ENCODE measurements around the gene DIP2B. TPM values are rescaled to one million over a fixed set of nuclear protein-coding genes. Genes with fewer than 3 reads are reported as not detected.

DIP2B gene
- total and polyA plus RNA-seq, 10 donors: 5.6 to 96.4 (median 61.6) TPM

DNA sequence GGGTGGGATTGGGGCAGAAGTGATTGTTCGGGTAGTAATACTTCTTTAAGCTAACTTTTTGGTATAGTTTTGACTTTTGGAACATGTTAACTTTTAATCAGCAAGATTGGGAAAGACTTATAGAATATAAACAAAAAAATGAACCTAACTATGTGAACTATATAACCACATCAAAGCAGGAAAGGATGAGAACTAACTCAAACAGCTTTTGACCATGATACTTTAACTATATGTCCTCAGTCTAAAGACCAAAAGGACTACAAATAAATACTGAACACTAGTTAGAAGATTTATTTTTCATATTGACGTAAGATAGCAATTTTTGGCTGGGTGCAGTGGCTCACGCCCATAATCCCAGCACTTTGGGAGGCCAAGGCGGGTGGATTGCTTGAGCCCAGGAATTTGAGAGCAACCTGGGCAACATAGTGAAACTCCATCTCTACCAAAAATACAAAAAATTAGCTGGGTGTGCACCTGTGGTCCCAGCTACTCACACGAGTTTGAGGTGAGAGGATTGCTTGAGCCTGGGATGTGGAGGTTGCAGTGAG, 150.7 kb downstream of the DIP2B start:
- intact Hi-C loops (cut with DNase I; ENCODE audit: low total_unique reads): no loop called here
- WGBS, 5 donors: 86 to 95% (median 90%) methylated on average over 5 of the region's 5 CpGs

GRCh38 chr12:50659260-50659659, 154.5 kb downstream of the DIP2B start:
- DNase-seq: no peak
- H3K27ac ChIP-seq: no peak overlapping the region
- H3K36me3 ChIP-seq: peaks cover 0 to 44% (median 10%) of the 10 kb centered on the region in 6 donors
- intact Hi-C loops (cut with DNase I; ENCODE audit: low total_unique reads): no loop called here
- H3K4me3 ChIP-seq: no peak overlapping the region
- no peaks in the 10 kb centered on the region for H3K27me3 ChIP-seq (replicated peaks in 1 of 7)
- no peak for TF ChIP-seq POLR2A (IDR thresholded peaks at IDR 0.05)
- no peak for TF ChIP-seq POLR2AphosphoS5 (IDR thresholded peaks at IDR 0.05)
- no peak for TF ChIP-seq CTCF (IDR thresholded peaks at IDR 0.05 in 8 of 11, conservative IDR thresholded peaks at IDR 0.05 in 3 of 11)
- H3K4me1 ChIP-seq: peaks cover 0 to 6% (median 0%) of the 10 kb centered on the region in 6 donors
- 82 to 95% (median 92%) methylated on average over 2 of the region's 2 CpGs for WGBS, 5 donors
- H3K9me3 ChIP-seq: no peaks in the 10 kb centered on the region

More for the DNA sequence above, 150.7 kb downstream of the DIP2B start:
- Histone ChIP-seq H3K27me3 (replicated peaks in 1 of 7) (no peaks in the 10 kb centered on the region), H3K27ac (no peak overlapping the region), H3K36me3 (peaks cover 0 to 20% (median 3%) of the 10 kb centered on the region in 6 donors), H3K9me3 (no peaks in the 10 kb centered on the region), H3K4me3 (no peak overlapping the region), H3K4me1 (peaks cover 0 to 13% (median 0%) of the 10 kb centered on the region in 6 donors)
- TF ChIP-seq POLR2A (IDR thresholded peaks at IDR 0.05) (no peak), CTCF (IDR thresholded peaks at IDR 0.05 in 8 of 11, conservative IDR thresholded peaks at IDR 0.05 in 3 of 11) (no peak), POLR2AphosphoS5 (IDR thresholded peaks at IDR 0.05) (no peak)
- DNase-seq: no peak

DNA sequence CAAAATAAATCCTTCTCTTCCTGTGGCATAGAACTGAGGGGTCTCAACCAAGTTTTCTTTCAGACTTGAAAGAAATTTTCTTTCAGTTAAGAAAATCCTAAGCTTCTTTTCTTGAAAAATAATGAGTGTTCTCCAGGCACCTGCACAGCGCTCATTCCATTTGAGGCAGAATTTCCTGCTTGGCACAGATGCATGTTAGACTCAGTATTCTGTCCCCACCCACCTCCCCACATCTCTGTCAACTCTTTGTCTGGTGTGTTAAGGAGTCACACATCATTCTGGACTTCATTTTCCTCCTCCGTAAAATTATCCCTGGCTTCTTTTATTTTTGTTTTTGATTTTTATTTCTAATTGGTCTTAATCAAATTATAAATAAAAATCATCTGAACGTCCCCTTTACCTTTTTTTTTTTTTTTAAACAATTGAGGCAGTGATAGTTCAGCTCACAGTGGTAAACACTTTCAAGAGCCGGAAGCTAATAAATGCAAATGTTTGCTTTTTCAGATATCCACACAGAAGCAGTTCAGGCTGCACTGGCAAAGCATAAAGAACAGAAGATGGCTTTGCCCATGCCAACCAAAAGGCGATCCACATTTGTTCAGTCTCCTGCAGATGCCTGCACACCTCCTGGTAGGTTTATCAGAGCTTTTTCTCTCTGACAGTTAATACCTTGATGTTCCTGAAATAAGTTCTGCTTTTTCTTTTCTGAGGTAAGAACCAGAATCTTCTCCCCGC, 155.1 kb downstream of the DIP2B start:
- no peak overlapping the region for H3K27ac ChIP-seq
- no peak for TF ChIP-seq POLR2AphosphoS5 (IDR thresholded peaks at IDR 0.05)
- no peak for TF ChIP-seq CTCF (IDR thresholded peaks at IDR 0.05 in 8 of 11, conservative IDR thresholded peaks at IDR 0.05 in 3 of 11)
- TF ChIP-seq POLR2A (IDR thresholded peaks at IDR 0.05): no peak
- peaks cover 0 to 6% (median 0%) of the 10 kb centered on the region in 6 donors for H3K4me1 ChIP-seq
- intact Hi-C loops (cut with DNase I; ENCODE audit: low total_unique reads): no loop called here
- no peaks in the 10 kb centered on the region for H3K9me3 ChIP-seq
- H3K27me3 ChIP-seq (replicated peaks in 1 of 7): no peaks in the 10 kb centered on the region
- H3K4me3 ChIP-seq: no peak overlapping the region
- 86 to 93% (median 90%) methylated on average over 6 of the region's 6 CpGs for WGBS, 5 donors
- H3K36me3 ChIP-seq: peaks cover 0 to 44% (median 10%) of the 10 kb centered on the region in 6 donors
- no peak for DNase-seq

- no peak overlapping the region for H3K4me3 ChIP-seq
- 78 to 94% (median 89%) methylated on average over 2 of the region's 2 CpGs for WGBS, 5 donors
- H3K27me3 ChIP-seq (replicated peaks in 1 of 7): no peaks in the 10 kb centered on the region
- intact Hi-C loops (cut with DNase I; ENCODE audit: low total_unique reads): no loop called here
- H3K27ac ChIP-seq: no peak overlapping the region
- DNase-seq: no peak
- peaks cover 0 to 44% (median 10%) of the 10 kb centered on the region in 6 donors for H3K36me3 ChIP-seq
- H3K9me3 ChIP-seq: no peaks in the 10 kb centered on the region
- peaks cover 0 to 8% (median 0%) of the 10 kb centered on the region in 6 donors for H3K4me1 ChIP-seq
- TF ChIP-seq POLR2A (IDR thresholded peaks at IDR 0.05) (no peak), POLR2AphosphoS5 (IDR thresholded peaks at IDR 0.05) (no peak), CTCF (IDR thresholded peaks at IDR 0.05 in 8 of 11, conservative IDR thresholded peaks at IDR 0.05 in 3 of 11) (no peak)
Observed at GRCh38 chr12:50660425-50660822, 155.6 kb downstream of the DIP2B start.

All from spleen (tissue), 11 donors.